OCI-LY7 (cell line): ENCODE results near the gene LPO. TPM values are rescaled to one million over a fixed set of nuclear protein-coding genes. Genes with fewer than 3 reads are reported as not detected.

Experiments used
- BruUV-seq: library from RNA; stranded (reverse); fragments of 400-500 nt; replicated peaks from 2 replicates; lab custom pipeline; 2021; lab: Mats Ljungman, UMichigan
- CTCF ChIA-PET: fragments of 300-600 bp; sonication (Branson Sonifier 250); formaldehyde crosslinking; loops from one replicate; lab custom pipeline; 2022; ENCODE audit warnings: antibody characterized with exemption; ENCODE audit not compliant: unreplicated experiment; lab: Charles Lee
- POLR2A ChIA-PET: fragments of 300-600 bp; sonication (Branson Sonifier 250); formaldehyde crosslinking; loops from one replicate; lab custom pipeline; 2022; ENCODE audit warnings: antibody characterized with exemption; lab: Charles Lee
- DNase-seq: peaks from one replicate; pipeline ENCODE4 v3.0.0-alpha.2; 2015; ENCODE audit warnings: low spot score
- H2AFZ ChIP-seq: fragments of 200-600 bp; sonication (generic), shearing (Covaris generic); 2 replicates; pipeline ENCODE4 v1.6.1; 2014; ENCODE audit warnings: mild to moderate bottlenecking, antibody characterized with exemption, low read length, moderate library complexity
- H3K27ac ChIP-seq: fragments of 200-600 bp; sonication (generic); 2 replicates; pipeline ENCODE4 v1.5.1; 2014; ENCODE audit warnings: mixed run types, low read depth, mild to moderate bottlenecking, moderate library complexity, low read length, inconsistent platforms; ENCODE audit not compliant: poor library complexity, severe bottlenecking
- H3K36me3 ChIP-seq: fragments of 200-600 bp; sonication (generic); 2 replicates; pipeline ENCODE4 v1.6.1; 2014; ENCODE audit warnings: mild to moderate bottlenecking, antibody characterized with exemption, low read length, moderate library complexity, mixed read lengths; ENCODE audit not compliant: insufficient read depth
- H3K4me1 ChIP-seq: fragments of 200-600 bp; sonication (generic); 2 replicates; pipeline ENCODE4 v1.5.1; 2014; ENCODE audit warnings: mild to moderate bottlenecking, low read length; ENCODE audit not compliant: insufficient read depth, poor library complexity, severe bottlenecking
- H3K4me2 ChIP-seq: fragments of 200-600 bp; sonication (generic); 2 replicates; pipeline ENCODE4 v1.6.1; 2014; ENCODE audit warnings: mild to moderate bottlenecking, low read length
- H3K4me3 ChIP-seq: fragments of 200-600 bp; sonication (generic); 2 replicates; pipeline ENCODE4 v1.5.1; 2014; ENCODE audit warnings: mild to moderate bottlenecking, low read depth, low read length; ENCODE audit not compliant: poor library complexity, severe bottlenecking
- H3K79me2 ChIP-seq: fragments of 200-600 bp; sonication (generic); 2 replicates; pipeline ENCODE4 v1.6.1; 2016; ENCODE audit warnings: low read depth, mild to moderate bottlenecking, low read length, moderate library complexity, mixed read lengths; ENCODE audit not compliant: insufficient read depth
- H3K9me2 ChIP-seq: fragments of 200-600 bp; sonication (generic); 2 replicates; pipeline ENCODE4 v1.6.1; 2016; ENCODE audit warnings: mild to moderate bottlenecking, low read length, mixed read lengths; ENCODE audit not compliant: insufficient read depth
- H3K9me3 ChIP-seq: fragments of 200-600 bp; sonication (generic); 2 replicates; pipeline ENCODE4 v1.6.1; 2014; ENCODE audit warnings: mild to moderate bottlenecking, mixed run types, low read length, mixed read lengths
- H4K20me1 ChIP-seq: fragments of 200-600 bp; sonication (generic); 2 replicates; pipeline ENCODE4 v1.6.1; 2014; ENCODE audit warnings: mild to moderate bottlenecking, antibody characterized with exemption, low read length, moderate library complexity, mixed read lengths; ENCODE audit not compliant: insufficient read depth
- EZH2phosphoT487 ChIP-seq: fragments of 200-600 bp; sonication (generic); IDR thresholded peaks from 2 replicates; pipeline ENCODE4 v1.6.1; 2018; ENCODE audit warnings: low read depth, borderline replicate concordance, mild to moderate bottlenecking, mixed run types, antibody characterized with exemption, low read length, moderate library complexity, mixed read lengths
- intact Hi-C: fragments of 100-400 bp; cut with micrococcal nuclease; formaldehyde crosslinking; loops from one replicate; pipeline ENCODE4 v1.10.0; 2022; ENCODE audit not compliant: unreplicated experiment
- total RNA-seq, 2 experiments: library from RNA; depleted of rRNA in 1 of 2; stranded (reverse); fragments of >200 nt in 1 of 2; shearing (Covaris generic) in 1 of 2; gene quantifications; 2 replicates each; pipeline ENCODE4 v1.2.3, GENCODE V29; 2014 to 2022
- TF ChIP-seq, protein P1 (sequence below): fragments of 200-600 bp; sonication (generic); conservative IDR thresholded peaks from 2 replicates; pipeline ENCODE4 v1.5.1; 2014; ENCODE audit warnings: mild to moderate bottlenecking, antibody characterized with exemption, low read length, moderate library complexity, mixed read lengths

Gene LPO
- total RNA-seq, 2 experiments from 2014 or later, result not detected

DNA sequence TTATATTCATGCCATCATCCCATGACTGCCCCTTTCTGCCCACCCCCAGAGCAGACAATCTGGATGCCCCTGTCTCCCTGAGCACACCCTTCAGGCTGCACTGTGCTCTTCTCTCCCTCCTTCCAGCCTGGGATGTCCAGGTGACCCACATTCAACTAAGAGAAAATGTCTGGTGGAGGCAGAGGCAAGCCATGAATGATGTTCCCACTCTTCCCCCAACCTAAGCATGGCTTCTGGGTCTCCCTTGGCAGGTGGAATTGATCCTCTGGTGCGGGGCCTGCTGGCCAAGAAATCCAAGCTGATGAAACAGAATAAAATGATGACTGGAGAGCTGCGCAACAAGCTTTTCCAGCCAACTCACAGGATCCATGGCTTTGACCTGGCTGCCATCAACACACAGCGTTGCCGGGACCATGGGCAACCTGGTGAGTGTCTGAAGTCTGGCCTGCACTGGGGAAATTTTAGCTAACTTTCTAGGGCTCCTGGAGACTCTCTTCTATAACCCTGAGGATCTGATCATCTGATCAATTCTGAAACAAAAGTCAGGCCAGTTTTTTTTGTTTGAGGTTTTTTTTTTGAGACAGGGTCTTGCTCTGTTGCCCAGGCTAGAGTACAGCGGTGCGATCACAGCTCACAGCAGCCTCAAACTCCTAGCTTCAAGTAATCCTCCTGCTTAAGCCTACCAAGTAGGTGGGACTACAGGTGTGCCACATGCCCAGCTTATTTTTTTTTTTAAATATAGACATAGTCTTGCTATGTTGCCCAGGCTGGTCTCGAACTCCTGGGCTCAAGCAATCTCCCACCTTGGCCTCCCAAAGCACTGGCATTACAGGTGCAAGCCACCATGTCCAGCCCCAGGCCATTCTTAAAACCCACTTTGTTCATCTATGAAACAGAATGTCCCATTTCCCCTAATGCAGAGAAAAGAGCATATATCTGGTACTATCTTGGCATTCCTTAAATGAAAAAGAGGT lies 27.8 kb downstream of the LPO start:
- ChIA-PET POLR2A (no interaction called here), CTCF (no interaction called here)
- Histone ChIP-seq H3K4me1 (no peaks in the 10 kb centered on the region), H3K27ac (no peak overlapping the region), H3K9me3 (no peaks in the 10 kb centered on the region), H3K79me2 (no peaks in the 10 kb centered on the region), H3K36me3 (no peaks in the 10 kb centered on the region), H3K9me2 (no peaks in the 10 kb centered on the region), H4K20me1 (no peaks in the 10 kb centered on the region), H2AFZ (no peak overlapping the region), H3K4me3 (no peak overlapping the region), H3K4me2 (no peak overlapping the region)
- TF ChIP-seq EZH2phosphoT487, result no peak
- TF ChIP-seq, protein P1, sequence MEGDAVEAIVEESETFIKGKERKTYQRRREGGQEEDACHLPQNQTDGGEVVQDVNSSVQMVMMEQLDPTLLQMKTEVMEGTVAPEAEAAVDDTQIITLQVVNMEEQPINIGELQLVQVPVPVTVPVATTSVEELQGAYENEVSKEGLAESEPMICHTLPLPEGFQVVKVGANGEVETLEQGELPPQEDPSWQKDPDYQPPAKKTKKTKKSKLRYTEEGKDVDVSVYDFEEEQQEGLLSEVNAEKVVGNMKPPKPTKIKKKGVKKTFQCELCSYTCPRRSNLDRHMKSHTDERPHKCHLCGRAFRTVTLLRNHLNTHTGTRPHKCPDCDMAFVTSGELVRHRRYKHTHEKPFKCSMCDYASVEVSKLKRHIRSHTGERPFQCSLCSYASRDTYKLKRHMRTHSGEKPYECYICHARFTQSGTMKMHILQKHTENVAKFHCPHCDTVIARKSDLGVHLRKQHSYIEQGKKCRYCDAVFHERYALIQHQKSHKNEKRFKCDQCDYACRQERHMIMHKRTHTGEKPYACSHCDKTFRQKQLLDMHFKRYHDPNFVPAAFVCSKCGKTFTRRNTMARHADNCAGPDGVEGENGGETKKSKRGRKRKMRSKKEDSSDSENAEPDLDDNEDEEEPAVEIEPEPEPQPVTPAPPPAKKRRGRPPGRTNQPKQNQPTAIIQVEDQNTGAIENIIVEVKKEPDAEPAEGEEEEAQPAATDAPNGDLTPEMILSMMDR, result no peak
- intact Hi-C loops, result no loop called here
- no TSS peak for BruUV-seq
- no peak for DNase-seq

- no peak for DNase-seq
- ChIA-PET CTCF (no interaction called here), POLR2A (no interaction called here)
- H3K4me1 ChIP-seq, result no peaks in the 10 kb centered on the region
- no peaks in the 10 kb centered on the region for H3K9me2 ChIP-seq
- TF ChIP-seq, protein P1, result no peak
- no peak for TF ChIP-seq EZH2phosphoT487
- no peaks in the 10 kb centered on the region for H3K9me3 ChIP-seq
- no peak overlapping the region for H3K4me3 ChIP-seq
- H3K4me2 ChIP-seq, result no peak overlapping the region
- H3K27ac ChIP-seq, result no peak overlapping the region
- no TSS peak for BruUV-seq
- H3K36me3 ChIP-seq, result no peaks in the 10 kb centered on the region
- no peak overlapping the region for H2AFZ ChIP-seq
- intact Hi-C loops, result no loop called here
- H4K20me1 ChIP-seq, result no peaks in the 10 kb centered on the region
- no peaks in the 10 kb centered on the region for H3K79me2 ChIP-seq
These were observed 29.3 kb downstream of the LPO start for GRCh38 chr17:58267347-58268324.
